RWPE1 (cell line): ENCODE measurements around the gene TRNP1.

Source experiments
- CTCF ChIA-PET: fragments of 350-600 bp; sonication (Branson Sonifier 250); formaldehyde crosslinking; extraction: SDS; loops from one replicate; lab custom pipeline; 2021; lab: Yijun Ruan, JAX
- POLR2A ChIA-PET: fragments of 400-600 bp; formaldehyde crosslinking; extraction: SDS; loops from one replicate; lab custom pipeline; 2020; ENCODE audit warnings: antibody characterized with exemption; ENCODE audit not compliant: low non-redundant PET; lab: Yijun Ruan, JAX
- DNase-seq: peaks from one replicate; pipeline ENCODE4 v3.0.0; 2012; ENCODE audit warnings: low spot score
- H3K27ac ChIP-seq: fragments of 450-650 bp; 2 replicates; pipeline ENCODE4 v1.5.1; 2017
- TF ChIP-seq, protein P1 (sequence below): fragments of 450-650 bp; conservative IDR thresholded peaks from 2 replicates; pipeline ENCODE4 v1.5.1; 2017; ENCODE audit warnings: low read depth, mild to moderate bottlenecking

Gene TRNP1

GRCh38 chr1:26957306-26957705 lies 36.2 kb upstream of the TRNP1 start:
- no peak overlapping the region for H3K27ac ChIP-seq
- DNase-seq: no peak
- TF ChIP-seq, protein P1, sequence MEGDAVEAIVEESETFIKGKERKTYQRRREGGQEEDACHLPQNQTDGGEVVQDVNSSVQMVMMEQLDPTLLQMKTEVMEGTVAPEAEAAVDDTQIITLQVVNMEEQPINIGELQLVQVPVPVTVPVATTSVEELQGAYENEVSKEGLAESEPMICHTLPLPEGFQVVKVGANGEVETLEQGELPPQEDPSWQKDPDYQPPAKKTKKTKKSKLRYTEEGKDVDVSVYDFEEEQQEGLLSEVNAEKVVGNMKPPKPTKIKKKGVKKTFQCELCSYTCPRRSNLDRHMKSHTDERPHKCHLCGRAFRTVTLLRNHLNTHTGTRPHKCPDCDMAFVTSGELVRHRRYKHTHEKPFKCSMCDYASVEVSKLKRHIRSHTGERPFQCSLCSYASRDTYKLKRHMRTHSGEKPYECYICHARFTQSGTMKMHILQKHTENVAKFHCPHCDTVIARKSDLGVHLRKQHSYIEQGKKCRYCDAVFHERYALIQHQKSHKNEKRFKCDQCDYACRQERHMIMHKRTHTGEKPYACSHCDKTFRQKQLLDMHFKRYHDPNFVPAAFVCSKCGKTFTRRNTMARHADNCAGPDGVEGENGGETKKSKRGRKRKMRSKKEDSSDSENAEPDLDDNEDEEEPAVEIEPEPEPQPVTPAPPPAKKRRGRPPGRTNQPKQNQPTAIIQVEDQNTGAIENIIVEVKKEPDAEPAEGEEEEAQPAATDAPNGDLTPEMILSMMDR: no peak
- ChIA-PET CTCF (no interaction called here), POLR2A (no interaction called here)

DNA sequence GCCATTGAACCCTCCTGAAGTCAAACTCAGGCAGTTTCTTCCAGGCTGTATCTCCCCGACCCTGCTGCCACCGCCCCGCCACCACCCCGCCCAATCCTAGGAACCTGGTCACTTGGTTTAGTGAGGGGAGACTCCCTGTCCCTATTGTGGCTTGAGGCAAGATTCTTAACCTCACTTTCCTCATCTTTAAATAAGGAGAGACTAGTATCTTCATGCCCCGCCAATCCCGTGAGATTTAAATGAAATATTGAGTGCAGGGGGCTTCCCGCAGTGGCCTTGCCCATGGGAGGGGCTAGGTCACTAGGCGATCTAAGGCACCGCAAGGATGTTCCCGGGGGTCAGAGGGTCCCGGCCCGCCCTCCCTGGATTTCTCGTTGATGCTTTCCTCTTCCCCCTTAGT lies 34.2 kb upstream of the TRNP1 start:
- POLR2A ChIA-PET: interaction anchor here (1.0 kb wide), 1 partner anchor 33 kb away, joined by 3 read pairs; no protein-coding TSS in a partner anchor
- CTCF ChIA-PET: interaction anchor here (0.8 to 1.1 kb wide), 2 partner anchors 86 to 96 kb away, joined by 3 read pairs; no protein-coding TSS in a partner anchor
- TF ChIP-seq, protein P1: no peak
- DNase-seq: no peak
- peak overlapping the region; percentile 94 for H3K27ac ChIP-seq

- DNase-seq: peak; percentile 87
Measured at GRCh38 chr1:26959722-26960624, 33.5 kb upstream of the TRNP1 start, which contains the start of gene KDF1. TSS of gene KDF1 (minus strand) at chr1:26960468. CDS start at chr1:26952380, 8,088 bp downstream.

GRCh38 chr1:26960625-26960966 lies 32.9 kb upstream of the TRNP1 start:
- CTCF ChIA-PET: no interaction called here
- TF ChIP-seq, protein P1: no peak
- POLR2A ChIA-PET: interaction anchor here (0.6 to 1.6 kb wide), 5 partner anchors 34 to 131 kb away, joined by 3 to 6 read pairs (median 3); partner anchors contain the start of gene GPN2
- peak overlapping the region; percentile 94 for H3K27ac ChIP-seq
- DNase-seq: no peak

More at GRCh38 chr1:26959722-26960624, 33.5 kb upstream of the TRNP1 start, which contains the start of gene KDF1:
- POLR2A ChIA-PET: interaction anchor here (0.6 to 1.6 kb wide), 6 partner anchors 34 to 130 kb away, joined by 3 to 6 read pairs (median 3); partner anchors contain the start of gene GPN2
- H3K27ac ChIP-seq: peak within 1 kb of the TSS; percentile 94
- TF ChIP-seq, protein P1: peak; percentile 34
- CTCF ChIA-PET: interaction anchor here (1.1 kb wide), 1 partner anchor 85 kb away, joined by 3 read pairs; no protein-coding TSS in a partner anchor

DNA sequence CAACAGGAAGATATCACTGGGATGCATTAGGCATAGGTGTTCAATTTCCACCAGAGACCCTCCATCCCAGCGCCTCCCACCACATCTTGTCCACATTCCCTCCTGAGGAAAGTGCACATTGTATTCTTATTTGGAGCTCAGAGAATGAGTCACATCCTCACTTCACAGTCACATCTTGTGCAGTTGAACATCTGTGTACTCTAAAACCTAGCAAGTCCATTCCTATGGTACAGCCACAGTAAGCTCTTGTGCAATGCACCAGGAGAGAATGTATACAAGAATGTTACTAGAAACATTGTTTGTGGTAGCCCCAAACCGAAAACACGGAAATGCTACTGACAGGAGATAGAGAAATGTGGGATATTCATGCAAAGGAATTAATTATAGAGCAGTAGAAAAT lies 31.7 kb upstream of the TRNP1 start:
- ChIA-PET POLR2A (interaction anchor here (0.6 kb wide), 1 partner anchor 297 kb away, joined by 5 read pairs; no protein-coding TSS in a partner anchor), CTCF (no interaction called here)
- DNase-seq: peak; percentile 78
- TF ChIP-seq, protein P1: no peak
- H3K27ac ChIP-seq: peak overlapping the region; percentile 94

- DNase-seq: no peak
- TF ChIP-seq, protein P1: no peak
- no peak overlapping the region for H3K27ac ChIP-seq
- CTCF ChIA-PET: no interaction called here
- POLR2A ChIA-PET: no interaction called here
Measured at GRCh38 chr1:26965213-26965612, 28.3 kb upstream of the TRNP1 start.
